H9 (cell line): ENCODE measurements around the gene DHRS9. TPM values are rescaled to one million over a fixed set of nuclear protein-coding genes. Genes with fewer than 3 reads are reported as not detected.

Experiments
- DNase-seq: peaks from one replicate; pipeline ENCODE4 v3.0.0-alpha.2; 2017
- H2AFZ ChIP-seq: one replicate; pipeline ENCODE4 v1.6.1; 2013; ENCODE audit warnings: mild to moderate bottlenecking, low read length, control low read depth, moderate library complexity
- H2AK5ac ChIP-seq: 2 replicates; pipeline ENCODE4 v1.6.1; 2013; ENCODE audit warnings: low read length, control low read depth, mixed read lengths; ENCODE audit not compliant: insufficient read length
- H2BK120ac ChIP-seq: one replicate; pipeline ENCODE4 v1.6.1; 2013; ENCODE audit warnings: low read depth, mild to moderate bottlenecking, low read length, control low read depth, inconsistent platforms; ENCODE audit not compliant: poor library complexity, severe bottlenecking
- H2BK12ac ChIP-seq: 2 replicates; pipeline ENCODE4 v1.6.1; 2013; ENCODE audit warnings: low read length, control low read depth, mixed read lengths, low read depth; ENCODE audit not compliant: insufficient read length
- H2BK15ac ChIP-seq: 2 replicates; pipeline ENCODE4 v1.6.1; 2013; ENCODE audit warnings: low read depth, low read length, control low read depth
- H2BK20ac ChIP-seq: one replicate; pipeline ENCODE4 v1.6.1; 2013; ENCODE audit warnings: low read depth, mild to moderate bottlenecking, low read length, control low read depth, inconsistent platforms; ENCODE audit not compliant: poor library complexity, severe bottlenecking
- H2BK5ac ChIP-seq: 2 replicates; pipeline ENCODE4 v1.6.1; 2013; ENCODE audit warnings: low read length, control low read depth, mixed read lengths; ENCODE audit not compliant: insufficient read length
- H3K14ac ChIP-seq: 2 replicates; pipeline ENCODE4 v1.6.1; 2013; ENCODE audit warnings: low read length, control low read depth; ENCODE audit not compliant: insufficient read depth
- H3K18ac ChIP-seq: 2 replicates; pipeline ENCODE4 v1.6.1; 2013; ENCODE audit warnings: low read depth, mild to moderate bottlenecking, mixed read lengths, low read length, control low read depth; ENCODE audit not compliant: insufficient read length
- H3K23ac ChIP-seq: 2 replicates; pipeline ENCODE4 v1.6.1; 2013; ENCODE audit warnings: low read length, control low read depth, mixed read lengths, low read depth; ENCODE audit not compliant: insufficient read length
- H3K23me2 ChIP-seq: 2 replicates; pipeline ENCODE4 v1.6.1; 2013; ENCODE audit warnings: low read depth, mild to moderate bottlenecking, mixed read lengths, low read length, control low read depth; ENCODE audit not compliant: insufficient read length, poor library complexity, severe bottlenecking
- H3K27ac ChIP-seq: 2 replicates; pipeline ENCODE4 v1.5.1; 2013; ENCODE audit warnings: low read length, control low read depth, mixed read lengths, low read depth; ENCODE audit not compliant: insufficient read length
- H3K27me3 ChIP-seq: 2 replicates; pipeline ENCODE4 v1.6.1; 2013; ENCODE audit warnings: low read length, control low read depth, inconsistent platforms; ENCODE audit not compliant: insufficient read depth
- H3K4ac ChIP-seq: 2 replicates; pipeline ENCODE4 v1.6.1; 2013; ENCODE audit warnings: low read depth, mild to moderate bottlenecking, control low read depth, inconsistent platforms, low read length, moderate library complexity
- H3K4me1 ChIP-seq: 2 replicates; pipeline ENCODE4 v1.6.1; 2013; ENCODE audit warnings: low read length, control low read depth, inconsistent platforms; ENCODE audit not compliant: insufficient read depth
- H3K4me2 ChIP-seq: 2 replicates; pipeline ENCODE4 v1.6.1; 2013; ENCODE audit warnings: low read length, control low read depth, mixed read lengths; ENCODE audit not compliant: insufficient read length, insufficient read depth
- H3K56ac ChIP-seq: 2 replicates; pipeline ENCODE4 v1.6.1; 2013; ENCODE audit warnings: low read depth, mild to moderate bottlenecking, mixed read lengths, low read length, control low read depth; ENCODE audit not compliant: insufficient read length
- H3K79me1 ChIP-seq: 2 replicates; pipeline ENCODE4 v1.6.1; 2013; ENCODE audit warnings: low read depth, mild to moderate bottlenecking, moderate library complexity, low read length, control low read depth, inconsistent platforms; ENCODE audit not compliant: insufficient read depth, poor library complexity, severe bottlenecking
- H3K79me2 ChIP-seq: 2 replicates; pipeline ENCODE4 v1.6.1; 2013; ENCODE audit warnings: low read length, control low read depth, inconsistent platforms; ENCODE audit not compliant: insufficient read depth
- H3K9ac ChIP-seq: 2 replicates; pipeline ENCODE4 v1.6.1; 2013; ENCODE audit warnings: low read length, control low read depth, mixed read lengths; ENCODE audit not compliant: insufficient read length; ENCODE audit errors: extremely low read depth
- H3K9me3 ChIP-seq: one replicate; pipeline ENCODE4 v1.6.1; 2013; ENCODE audit warnings: low read depth, low read length, inconsistent platforms; ENCODE audit not compliant: control insufficient read depth
- H3T11ph ChIP-seq: one replicate; pipeline ENCODE4 v1.6.1; 2013; ENCODE audit warnings: mild to moderate bottlenecking, low read length, control low read depth, inconsistent platforms
- H4K20me1 ChIP-seq: one replicate; pipeline ENCODE4 v1.6.1; 2013; ENCODE audit not compliant: control insufficient read depth, insufficient read length, insufficient read depth
- H4K5ac ChIP-seq: 2 replicates; pipeline ENCODE4 v1.6.1; 2013; ENCODE audit warnings: low read depth, mild to moderate bottlenecking, mixed read lengths, low read length, control low read depth; ENCODE audit not compliant: insufficient read length
- H4K8ac ChIP-seq: replicated peaks from 2 replicates; pipeline ENCODE4 v1.6.1; 2013; ENCODE audit warnings: low read length, control low read depth, mixed read lengths, low read depth; ENCODE audit not compliant: insufficient read length
- H4K91ac ChIP-seq: 2 replicates; pipeline ENCODE4 v1.6.1; 2013; ENCODE audit warnings: low read depth, mild to moderate bottlenecking, moderate library complexity, mixed read lengths, low read length, control low read depth; ENCODE audit not compliant: insufficient read length
- H3K27ac Mint-ChIP-seq, 3 experiments: 2 replicates in 2 of 3; 3 replicates in 1 of 3; pipeline ENCODE4 v1.8.0; 2020 to 2021; ENCODE audit warnings: mixed read lengths in 3 of 3, mild to moderate bottlenecking in 1 of 3, moderate library complexity in 1 of 3
- H3K27me3 Mint-ChIP-seq: 2 replicates; pipeline ENCODE4 v1.8.0; 2021; ENCODE audit warnings: low read depth, mild to moderate bottlenecking, moderate library complexity, mixed read lengths
- H3K36me3 Mint-ChIP-seq, 3 experiments: 2 replicates in 2 of 3; 3 replicates in 1 of 3; pipeline ENCODE4 v1.8.0; 2020 to 2021; ENCODE audit warnings: low read depth in 3 of 3, mixed read lengths in 3 of 3; ENCODE audit not compliant: insufficient read depth in 1 of 3
- H3K4me1 Mint-ChIP-seq, 2 experiments: 2 replicates each; pipeline ENCODE4 v1.8.0; 2020; ENCODE audit warnings: mixed read lengths in 2 of 2
- H3K4me3 Mint-ChIP-seq, 2 experiments: 2 replicates in 1 of 2; 3 replicates in 1 of 2; pipeline ENCODE4 v1.8.0; 2020 to 2021; ENCODE audit warnings: mild to moderate bottlenecking in 2 of 2, mixed read lengths in 2 of 2, moderate library complexity in 1 of 2
- H3K9me3 Mint-ChIP-seq, 2 experiments: 2 replicates in 1 of 2; 3 replicates in 1 of 2; pipeline ENCODE4 v1.8.0; 2020; ENCODE audit warnings: mild to moderate bottlenecking in 2 of 2, mixed read lengths in 2 of 2, moderate library complexity in 1 of 2
- WGBS: extraction: QIAGEN DNeasy Blood & Tissue Kit; methylation state at CpG from one replicate; pipeline ENCODE4 v1.1.7; 2013; ENCODE audit warnings: missing lambda C conversion rate, low lambda C conversion rate, mixed read lengths; ENCODE audit not compliant: insufficient read length; ENCODE audit errors: extremely low coverage; 5-methylcytosine and 5-hydroxymethylcytosine counted together
- total RNA-seq: library from RNA; stranded (reverse); gene quantifications from 2 replicates; pipeline ENCODE4 v1.2.1, GENCODE V29; 2021
- TF ChIP-seq, protein P1 (sequence below): fragments of 200-600 bp; sonication (generic); conservative IDR thresholded peaks from 3 replicates; pipeline ENCODE4 v1.8.0; 2021; ENCODE audit warnings: antibody characterized with exemption, mild to moderate bottlenecking

DHRS9 gene
- total RNA-seq, 1 experiment from 2014 or later: not detected

DNA sequence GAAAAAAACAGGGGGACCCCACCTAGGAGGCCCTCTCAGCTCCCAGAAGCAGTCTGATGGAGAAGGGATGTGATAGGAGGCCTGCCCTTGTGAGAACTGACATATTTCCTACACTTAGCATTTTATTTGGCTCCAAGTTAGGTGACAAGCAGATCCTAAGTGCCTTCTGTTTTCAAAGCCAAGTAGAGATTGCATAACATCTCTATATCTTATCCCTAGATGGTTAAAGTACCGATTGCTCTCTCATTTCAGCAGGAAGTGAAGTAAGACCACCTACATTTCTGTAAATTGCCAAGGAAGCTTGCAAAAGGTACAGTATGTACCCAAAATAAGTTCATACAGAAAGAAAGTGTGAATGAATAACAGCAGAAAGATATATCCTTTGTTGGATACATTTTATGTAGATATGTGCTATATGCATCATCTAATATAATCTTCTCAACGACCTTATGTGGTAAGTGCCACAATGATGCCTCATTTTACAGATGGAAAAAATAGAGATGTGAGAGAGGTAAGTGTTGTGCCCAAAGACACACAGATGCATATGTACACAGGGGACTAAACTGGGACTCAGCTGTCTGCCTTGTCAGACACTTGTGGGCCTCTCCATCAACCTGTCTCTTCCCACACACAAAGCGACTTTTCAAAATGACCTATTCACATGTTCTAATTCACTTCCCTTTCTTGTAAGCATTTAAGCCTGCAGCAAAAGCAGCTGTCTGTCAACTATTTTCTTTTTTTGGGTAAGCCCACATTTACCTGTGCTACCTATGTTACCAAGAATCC is 38.9 kb downstream of the DHRS9 start:
- no peak overlapping the region for H3K4me2 ChIP-seq
- H3K27ac Mint-ChIP-seq: no peak overlapping the region
- H4K5ac ChIP-seq: no peak overlapping the region
- H2BK12ac ChIP-seq: no peak overlapping the region
- no peak overlapping the region for H2BK15ac ChIP-seq
- H3K36me3 Mint-ChIP-seq: no peaks in the 10 kb centered on the region
- H3K9ac ChIP-seq: no peak overlapping the region
- H2AFZ ChIP-seq: no peak overlapping the region
- H3K4ac ChIP-seq: no peak overlapping the region
- H3K56ac ChIP-seq: no peak overlapping the region
- no peaks in the 10 kb centered on the region for H3K9me3 Mint-ChIP-seq
- H3K27me3 ChIP-seq: no peaks in the 10 kb centered on the region
- peaks cover 11 to 13% of the 10 kb centered on the region in 2 experiments for H3K4me1 Mint-ChIP-seq
- no peak overlapping the region for H2BK120ac ChIP-seq
- no peak overlapping the region for H3K18ac ChIP-seq
- TF ChIP-seq, protein P1, sequence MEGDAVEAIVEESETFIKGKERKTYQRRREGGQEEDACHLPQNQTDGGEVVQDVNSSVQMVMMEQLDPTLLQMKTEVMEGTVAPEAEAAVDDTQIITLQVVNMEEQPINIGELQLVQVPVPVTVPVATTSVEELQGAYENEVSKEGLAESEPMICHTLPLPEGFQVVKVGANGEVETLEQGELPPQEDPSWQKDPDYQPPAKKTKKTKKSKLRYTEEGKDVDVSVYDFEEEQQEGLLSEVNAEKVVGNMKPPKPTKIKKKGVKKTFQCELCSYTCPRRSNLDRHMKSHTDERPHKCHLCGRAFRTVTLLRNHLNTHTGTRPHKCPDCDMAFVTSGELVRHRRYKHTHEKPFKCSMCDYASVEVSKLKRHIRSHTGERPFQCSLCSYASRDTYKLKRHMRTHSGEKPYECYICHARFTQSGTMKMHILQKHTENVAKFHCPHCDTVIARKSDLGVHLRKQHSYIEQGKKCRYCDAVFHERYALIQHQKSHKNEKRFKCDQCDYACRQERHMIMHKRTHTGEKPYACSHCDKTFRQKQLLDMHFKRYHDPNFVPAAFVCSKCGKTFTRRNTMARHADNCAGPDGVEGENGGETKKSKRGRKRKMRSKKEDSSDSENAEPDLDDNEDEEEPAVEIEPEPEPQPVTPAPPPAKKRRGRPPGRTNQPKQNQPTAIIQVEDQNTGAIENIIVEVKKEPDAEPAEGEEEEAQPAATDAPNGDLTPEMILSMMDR: no peak
- no peak overlapping the region for H3K14ac ChIP-seq
- no CpG with 5 or more reads among the region's 3 CpGs for WGBS
- H2AK5ac ChIP-seq: no peak overlapping the region
- H3K79me1 ChIP-seq: no peaks in the 10 kb centered on the region
- H3K4me3 Mint-ChIP-seq: no peak overlapping the region
- DNase-seq: no peak
- no peak overlapping the region for H3K23ac ChIP-seq
- no peak overlapping the region for H4K8ac ChIP-seq
- no peak overlapping the region for H3T11ph ChIP-seq
- H4K20me1 ChIP-seq: no peaks in the 10 kb centered on the region
- no peaks in the 10 kb centered on the region for H3K79me2 ChIP-seq
- no peak overlapping the region for H2BK5ac ChIP-seq
- H3K4me1 ChIP-seq: 0 out of 2 replicates have a peak, but pooled peaks cover 2% of the 10 kb centered on the region
- H3K23me2 ChIP-seq: no peaks in the 10 kb centered on the region
- peaks cover 15% of the 10 kb centered on the region for H3K27me3 Mint-ChIP-seq
- no peak overlapping the region for H3K27ac ChIP-seq
- no peak overlapping the region for H2BK20ac ChIP-seq
- no peaks in the 10 kb centered on the region for H3K9me3 ChIP-seq
- no peak overlapping the region for H4K91ac ChIP-seq
